Erythroblast (primary cell): ENCODE data around the gene BPIFB1.

Experiments used
- GATA1 ChIP-seq: IDR thresholded peaks from 2 replicates; pipeline ENCODE4 v1.6.1; 2011; ENCODE audit warnings: low read depth, mild to moderate bottlenecking, control low read depth, low read length, moderate library complexity
- POLR2A ChIP-seq: IDR thresholded peaks from 2 replicates; pipeline ENCODE4 v1.6.1; 2011; ENCODE audit warnings: mild to moderate bottlenecking, low read length

DNA sequence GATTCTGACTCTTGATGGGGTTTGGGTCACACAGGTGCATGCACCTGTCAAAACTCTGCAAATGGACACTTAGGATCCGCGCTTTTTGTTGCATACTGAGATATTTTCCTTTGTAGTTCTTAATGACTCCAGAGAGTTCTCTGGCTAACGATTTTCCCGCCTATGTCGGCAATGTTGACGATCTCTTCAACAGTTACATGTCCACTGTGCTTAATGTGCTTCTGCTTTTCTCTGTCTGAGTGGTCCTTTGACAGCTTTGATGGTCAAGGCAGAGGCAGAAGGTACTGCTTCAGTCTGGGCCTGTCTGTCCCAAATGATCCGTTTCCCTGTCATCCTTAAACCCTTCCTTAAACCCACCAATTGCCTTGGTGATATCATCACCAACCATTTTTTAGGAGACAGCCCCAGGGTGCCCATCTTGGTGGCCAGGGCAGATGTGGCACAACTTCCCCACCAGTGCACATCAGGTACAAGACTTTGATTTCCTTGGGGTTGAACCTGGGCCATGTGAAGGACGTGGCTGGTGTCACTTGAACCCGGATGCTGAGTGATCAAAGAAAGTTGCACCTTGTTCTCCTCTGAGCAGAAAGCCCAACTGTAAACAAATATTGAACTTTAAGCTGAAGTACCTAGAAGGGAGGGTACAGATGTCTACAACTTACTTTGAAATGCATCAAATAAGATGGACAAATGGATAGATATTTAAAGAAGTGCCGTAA, 10.7 kb upstream of the BPIFB1 start:
- TF ChIP-seq POLR2A (no peak), GATA1 (no peak)
